ENCODE measurements around the gene SH3D19.
"Not testable (repeated sequence)": the region's sequence is repeated elsewhere in the genome, so short reads cannot be mapped to it uniquely, and the experiment has no call there.

SH3D19 gene

DNA sequence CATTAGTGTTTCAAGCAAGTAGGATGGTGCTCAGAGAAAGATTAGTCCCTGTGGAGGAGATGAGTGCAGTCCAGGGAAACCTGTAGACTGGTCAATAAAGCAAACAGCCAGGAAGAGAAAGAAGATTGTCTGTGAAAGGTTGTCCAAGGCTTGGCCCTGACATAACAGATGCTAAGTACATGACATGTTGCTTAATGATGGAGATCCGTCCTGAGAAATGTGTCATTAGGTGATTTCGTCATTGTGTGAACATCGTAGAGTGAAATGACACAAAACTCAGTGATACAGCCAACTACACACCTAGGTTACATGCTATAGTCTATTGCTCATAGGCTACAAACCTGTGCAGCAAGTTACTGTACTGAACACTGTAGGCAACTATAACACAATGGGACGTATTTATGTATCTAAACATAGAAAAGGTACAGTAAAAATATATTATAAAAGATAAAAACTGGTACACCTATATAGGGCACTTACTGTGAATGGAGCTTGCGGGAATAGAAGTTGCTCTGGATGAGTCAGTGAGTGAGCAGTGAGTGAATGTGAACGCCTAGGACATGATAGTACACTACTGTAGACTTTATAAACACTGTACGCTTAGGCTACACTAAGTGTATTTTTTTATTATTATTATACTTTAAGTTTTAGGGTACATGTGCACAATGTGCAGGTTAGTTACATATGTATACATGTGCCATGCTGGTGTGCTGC is 57.4 kb downstream of the SH3D19 start:
- DNase-seq, result no peak

DNA sequence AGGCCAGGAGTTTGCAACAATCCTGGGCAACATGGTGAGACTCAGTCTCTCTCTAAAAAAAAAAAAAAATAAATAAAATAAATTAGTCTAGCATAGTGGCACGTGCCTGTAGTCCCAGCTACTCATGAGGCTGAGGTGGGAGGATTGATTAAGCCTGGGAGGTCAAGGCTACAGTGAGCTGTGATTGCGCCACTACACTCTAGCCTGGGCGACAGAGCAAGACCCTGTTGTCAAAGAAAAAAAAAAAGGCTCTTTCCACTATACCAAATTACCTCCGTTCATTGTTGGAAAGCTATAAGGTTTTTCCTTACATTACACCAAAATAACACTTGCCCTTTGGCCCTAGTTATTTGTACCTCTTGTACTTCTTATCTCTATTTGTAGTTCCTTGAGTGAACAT is 58.3 kb downstream of the SH3D19 start:
- DNase-seq, result no peak

DNA sequence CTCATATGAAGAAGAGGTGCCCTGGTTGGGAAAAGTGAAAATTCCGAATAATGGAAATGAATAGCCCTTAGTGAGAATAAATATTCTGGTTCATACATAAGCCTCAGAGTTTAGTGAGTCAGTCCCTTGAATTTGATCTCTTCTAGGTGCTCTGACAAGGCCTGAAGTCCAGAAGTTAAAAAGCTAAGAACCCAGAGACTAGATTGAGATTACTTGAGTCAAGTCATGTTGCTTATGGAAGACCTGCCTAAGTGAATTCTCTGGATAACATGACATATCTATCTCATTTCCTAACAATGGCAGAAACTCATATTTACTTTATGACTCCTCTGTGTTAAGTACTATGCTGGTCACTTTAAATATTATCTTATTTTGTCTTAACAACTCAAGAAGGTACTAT is 58.9 kb downstream of the SH3D19 start:
- DNase-seq, result no peak

DNA sequence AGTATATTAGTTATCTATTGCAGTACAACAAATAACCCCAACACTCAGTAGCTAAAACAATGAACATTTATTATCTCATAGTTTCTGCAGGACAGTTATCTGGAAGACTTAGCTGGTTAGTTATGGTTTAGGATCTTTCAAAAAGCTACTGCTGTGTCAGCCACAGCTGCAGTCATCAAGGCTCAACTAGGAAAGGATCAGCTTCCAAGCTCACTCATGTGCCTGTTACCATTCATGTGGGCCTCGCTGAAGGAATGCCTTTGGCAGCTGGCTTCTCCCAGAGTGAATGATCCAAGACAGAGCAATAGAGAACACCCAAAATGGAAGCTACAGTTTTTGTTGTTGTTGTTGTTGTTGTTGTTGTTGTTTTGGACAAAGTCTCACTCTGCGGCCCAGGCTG is 62.0 kb downstream of the SH3D19 start:
- DNase-seq, result no peak

DNA sequence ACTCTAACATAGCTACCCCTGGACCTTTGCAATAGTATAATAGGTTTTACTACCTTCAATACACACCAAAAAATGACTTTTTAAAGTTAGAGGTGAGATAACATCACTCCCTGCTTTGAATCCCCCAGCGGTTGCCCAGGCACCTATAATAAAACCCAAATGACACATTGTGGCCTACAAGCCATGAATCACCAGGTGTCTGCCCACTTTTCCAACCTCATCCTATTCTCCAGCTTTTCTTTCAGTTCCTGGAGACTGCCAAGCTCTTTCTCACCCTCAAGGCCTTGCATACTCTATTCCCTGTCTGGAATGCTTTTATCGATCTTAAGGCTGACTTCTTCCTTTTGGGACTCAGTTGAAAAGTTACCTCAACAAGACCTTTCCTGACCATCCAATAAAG is 64.9 kb downstream of the SH3D19 start:
- no peak for DNase-seq

DNA sequence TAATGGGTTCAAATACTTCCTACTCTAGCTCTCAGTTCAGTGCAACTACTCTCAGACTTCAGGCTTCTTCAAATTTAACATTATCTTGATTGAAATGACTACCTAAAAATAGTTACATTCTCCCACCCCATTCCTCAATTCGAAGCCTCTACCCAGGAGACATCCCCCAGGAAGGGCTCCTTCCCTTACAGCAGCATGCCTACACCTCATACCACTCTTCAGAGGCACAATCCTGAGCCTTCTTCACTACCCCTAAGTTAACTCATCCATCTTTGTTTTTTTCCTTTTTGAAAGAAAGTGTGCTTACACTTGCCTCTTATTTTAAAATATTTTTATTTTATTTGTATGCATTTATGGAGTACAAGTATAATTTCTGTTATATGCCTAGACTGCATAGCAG is 65.7 kb downstream of the SH3D19 start:
- no peak for DNase-seq

DNA sequence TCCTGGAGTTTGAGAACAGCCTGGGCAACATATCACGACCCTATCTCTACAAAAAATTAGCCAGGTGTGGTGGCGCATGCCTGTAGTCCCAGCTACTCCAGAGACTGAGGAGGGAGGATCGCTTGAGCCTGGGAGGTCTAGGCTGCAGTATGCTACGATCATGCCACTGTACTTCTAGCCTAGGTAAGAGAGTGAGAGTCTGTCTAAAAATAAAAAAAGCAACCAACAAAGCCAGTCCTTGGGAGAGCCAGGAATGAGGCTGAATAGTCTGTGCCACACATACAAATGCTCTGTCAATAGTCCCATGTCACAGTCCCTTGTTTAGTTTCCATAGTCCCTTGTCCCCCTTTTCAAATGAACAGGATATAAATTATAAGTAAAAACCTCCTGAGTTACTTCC is 67.7 kb downstream of the SH3D19 start:
- no peak for DNase-seq

DNA sequence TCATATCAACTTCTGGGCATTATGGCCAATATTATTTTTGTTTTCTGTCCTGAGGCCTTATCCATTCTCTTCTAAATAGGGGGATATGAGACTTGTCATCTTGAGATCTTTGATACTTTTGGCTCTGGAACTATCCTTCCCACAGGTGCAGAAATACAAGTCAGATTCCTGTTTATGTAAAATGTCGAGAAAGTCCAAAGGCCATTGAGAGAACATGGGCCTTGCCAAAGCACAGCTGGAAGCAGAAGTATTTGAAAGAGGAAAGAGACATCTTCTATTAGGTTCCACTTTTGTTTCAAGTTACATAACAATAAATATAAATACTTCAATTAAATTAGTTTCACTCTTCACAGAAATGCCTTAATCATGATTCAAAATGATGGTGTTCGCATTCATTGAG is 69.3 kb downstream of the SH3D19 start:
- no peak for DNase-seq

DNA sequence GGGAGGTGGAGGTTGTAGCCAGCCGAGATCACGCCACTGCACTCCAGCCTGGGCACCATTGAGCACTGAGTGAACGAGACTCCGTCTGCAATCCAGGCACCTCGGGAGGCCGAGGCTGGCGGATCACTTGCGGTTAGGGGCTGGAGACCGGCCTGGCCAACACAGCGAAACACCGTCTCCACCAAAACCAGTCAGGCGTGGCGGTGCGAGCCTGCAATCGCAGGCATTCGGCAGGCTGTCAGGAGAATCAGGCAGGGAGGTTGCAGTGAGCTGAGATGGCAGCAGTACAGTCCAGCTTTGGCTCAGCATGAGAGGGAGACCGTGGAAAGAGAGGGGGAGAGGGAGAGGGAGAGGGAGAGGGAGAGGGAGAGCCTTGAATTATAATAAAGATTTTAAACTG is 69.7 kb downstream of the SH3D19 start:
- not testable (repeated sequence) for DNase-seq

DNA sequence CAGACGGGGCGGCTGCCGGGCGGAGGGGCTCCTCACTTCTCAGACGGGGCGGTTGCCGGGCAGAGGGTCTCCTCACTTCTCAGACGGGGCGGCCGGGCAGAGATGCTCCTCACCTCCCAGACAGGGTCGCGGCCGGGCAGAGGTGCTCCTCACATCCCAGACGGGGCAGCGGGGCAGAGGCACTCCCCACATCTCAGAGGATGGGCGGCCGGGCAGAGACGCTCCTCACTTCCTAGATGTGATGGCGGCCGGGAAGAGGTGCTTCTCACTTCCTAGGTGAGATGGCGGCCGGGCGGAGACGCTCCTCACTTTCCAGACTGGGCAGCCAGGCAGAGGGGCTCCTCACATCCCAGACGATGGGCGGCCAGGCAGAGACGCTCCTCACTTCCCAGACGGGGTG is 70.2 kb downstream of the SH3D19 start:
- DNase-seq, result not testable (repeated sequence)

DNA sequence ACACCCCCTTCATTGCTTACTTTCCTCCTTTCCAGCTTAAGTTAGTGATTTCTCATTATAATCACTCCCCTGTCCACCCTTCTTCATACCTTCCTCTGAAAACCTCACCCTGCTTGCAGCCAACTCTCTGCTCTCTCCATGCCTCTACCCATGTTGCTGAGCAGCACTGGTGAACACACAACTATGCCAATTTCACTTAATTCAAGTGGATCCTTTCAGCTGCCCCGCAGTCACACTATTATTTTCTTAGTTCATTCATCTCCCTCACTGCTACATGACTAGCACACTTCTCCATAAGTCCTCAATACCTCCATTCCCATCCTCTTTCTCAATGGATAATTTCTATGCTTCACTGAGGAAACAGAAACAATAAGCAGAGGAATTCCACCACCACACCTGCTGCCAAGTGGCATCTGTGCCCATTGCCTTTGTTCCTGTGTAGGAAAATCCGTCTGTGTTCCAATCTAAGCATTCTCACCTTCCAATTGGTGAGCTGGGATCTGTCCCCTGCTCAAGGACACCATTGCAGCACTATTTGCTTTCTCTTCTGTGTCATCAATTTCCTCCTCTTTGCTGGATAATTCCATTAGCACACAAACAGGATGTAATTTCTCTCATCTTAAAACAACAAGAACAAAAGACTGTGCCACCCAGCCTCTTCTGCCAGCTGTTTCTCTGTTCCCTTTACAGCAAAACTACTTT is 73.7 kb downstream of the SH3D19 start:
- DNase-seq, result no peak

DNA sequence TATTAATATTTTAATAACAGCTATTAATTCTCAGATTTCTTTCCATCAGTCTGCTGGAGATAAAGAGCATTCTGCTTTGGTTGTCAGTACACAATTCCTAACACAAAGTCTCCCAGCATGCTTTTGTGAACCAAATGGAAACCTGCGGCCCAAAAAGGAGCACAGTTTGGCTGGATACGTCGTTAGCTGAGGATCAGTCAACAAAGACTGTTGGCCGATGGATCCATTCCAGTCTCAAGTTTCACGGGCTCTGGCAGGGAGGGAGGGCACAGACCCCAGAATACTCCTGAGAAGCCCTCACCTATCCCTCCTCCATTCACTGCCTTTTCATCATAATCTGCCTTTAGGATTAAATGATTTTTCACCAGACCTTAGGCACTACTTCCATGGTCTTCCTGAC is 74.7 kb downstream of the SH3D19 start:
- no peak for DNase-seq

DNA sequence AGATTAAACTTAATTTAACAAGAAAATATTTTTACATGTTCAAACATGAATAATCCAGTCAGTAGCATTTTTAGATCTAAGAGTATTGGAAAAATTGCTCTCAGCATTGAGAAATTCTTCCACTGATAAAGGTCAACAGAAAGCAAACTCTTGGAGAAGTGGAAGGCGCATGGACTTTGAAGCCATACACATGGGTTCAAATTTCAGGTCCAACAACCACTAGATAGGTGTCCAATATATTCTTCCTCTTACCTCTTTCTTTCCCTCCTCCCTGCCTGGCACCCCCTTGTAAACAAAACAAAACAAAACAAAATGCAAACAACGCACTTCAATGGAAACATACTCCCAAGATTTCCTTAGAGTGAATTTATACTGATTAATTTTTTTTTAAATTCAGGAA is 76.9 kb downstream of the SH3D19 start:
- DNase-seq, result no peak

DNA sequence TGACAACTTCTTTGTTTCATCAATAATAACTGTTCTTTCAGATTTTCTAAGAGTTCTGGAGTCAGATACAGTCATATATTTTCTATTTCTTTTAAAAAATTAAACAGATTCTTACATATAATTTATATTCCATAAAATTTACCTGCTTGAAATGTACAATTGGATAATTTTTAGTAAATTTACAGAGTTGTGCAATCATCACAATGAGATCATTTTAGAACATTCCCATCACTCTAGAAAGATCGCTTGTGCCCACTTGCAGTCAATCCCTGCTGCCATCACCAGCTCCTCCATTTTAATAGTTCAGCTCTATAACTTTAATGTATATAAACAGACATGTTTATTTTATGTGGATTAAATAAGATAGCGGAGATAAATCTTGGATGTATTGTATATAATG is 78.0 kb downstream of the SH3D19 start:
- no peak for DNase-seq

DNA sequence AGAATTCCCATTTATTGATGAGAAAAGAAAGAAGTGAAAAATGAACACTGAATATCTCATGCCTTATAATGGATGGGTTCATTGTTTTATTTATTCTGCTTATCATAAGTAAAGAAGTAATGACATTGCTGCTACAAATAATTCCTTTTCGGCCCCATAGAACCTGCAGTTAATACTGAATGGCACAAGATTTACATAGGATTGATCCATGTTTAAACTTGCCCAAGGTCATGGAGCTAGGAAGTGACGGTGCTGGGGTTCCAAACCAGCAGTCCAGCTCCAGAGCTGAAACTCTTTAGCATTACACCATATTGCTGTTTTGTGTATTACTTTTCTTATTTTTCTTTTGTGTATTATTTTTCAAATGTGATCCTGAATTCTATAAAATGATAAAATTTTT is 78.7 kb downstream of the SH3D19 start:
- DNase-seq, result no peak

DNA sequence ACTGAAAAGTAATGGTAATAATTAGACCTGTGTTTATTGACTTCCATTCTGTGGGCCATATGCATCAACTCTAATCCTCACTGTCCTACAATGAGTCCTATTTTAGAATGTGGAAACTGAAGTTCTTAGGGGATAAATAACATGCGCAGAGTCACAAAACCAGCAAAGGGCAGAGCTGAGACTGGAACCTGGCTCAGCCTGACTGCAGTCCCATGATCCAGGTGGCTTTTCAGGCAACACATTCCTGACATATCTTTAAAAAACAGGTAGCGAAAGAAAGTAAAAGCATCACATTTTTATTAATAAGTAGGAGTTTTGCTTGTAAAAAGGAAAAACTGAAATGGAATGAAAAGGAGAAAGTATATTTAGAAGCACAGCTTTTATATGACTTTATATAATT is 83.1 kb downstream of the SH3D19 start:
- no peak for DNase-seq

DNA sequence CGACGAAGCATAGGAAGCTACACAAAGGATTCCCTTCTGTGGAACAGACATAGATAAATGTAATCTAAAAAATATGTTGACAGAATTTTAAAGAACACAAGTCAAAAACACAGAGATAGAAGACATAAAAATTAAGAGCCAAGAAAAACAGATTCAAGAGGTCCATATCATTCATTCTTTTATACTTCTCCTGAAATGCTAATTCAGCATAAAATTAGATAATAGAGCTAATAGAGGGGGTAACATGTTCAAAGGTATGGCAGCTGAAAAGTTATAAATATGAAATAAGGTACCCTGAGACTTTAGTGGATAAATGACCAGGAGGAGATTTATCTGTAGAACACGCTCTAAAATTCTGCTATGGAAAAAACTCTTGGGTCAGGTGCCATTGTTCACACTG is 85.8 kb downstream of the SH3D19 start:
- no peak for DNase-seq

DNA sequence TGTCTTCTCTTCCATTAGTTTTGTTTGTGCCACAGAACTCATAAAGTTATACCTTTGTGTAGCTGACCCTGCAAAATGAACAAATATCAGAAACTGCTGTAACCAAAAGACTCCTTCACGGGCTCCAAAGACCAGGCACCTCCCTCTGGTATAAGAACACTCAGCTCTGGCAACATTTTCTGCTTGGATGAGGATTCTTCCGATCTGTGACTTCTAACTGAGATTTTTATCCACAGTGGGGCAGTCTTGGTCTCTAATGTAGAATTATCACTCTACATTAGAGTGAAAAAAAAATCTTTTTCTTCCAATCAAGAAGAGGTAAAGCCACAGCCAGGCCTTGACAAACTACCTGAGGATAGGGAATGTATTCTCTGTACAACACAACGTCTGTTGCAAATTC is 86.9 kb downstream of the SH3D19 start:
- no peak for DNase-seq

DNA sequence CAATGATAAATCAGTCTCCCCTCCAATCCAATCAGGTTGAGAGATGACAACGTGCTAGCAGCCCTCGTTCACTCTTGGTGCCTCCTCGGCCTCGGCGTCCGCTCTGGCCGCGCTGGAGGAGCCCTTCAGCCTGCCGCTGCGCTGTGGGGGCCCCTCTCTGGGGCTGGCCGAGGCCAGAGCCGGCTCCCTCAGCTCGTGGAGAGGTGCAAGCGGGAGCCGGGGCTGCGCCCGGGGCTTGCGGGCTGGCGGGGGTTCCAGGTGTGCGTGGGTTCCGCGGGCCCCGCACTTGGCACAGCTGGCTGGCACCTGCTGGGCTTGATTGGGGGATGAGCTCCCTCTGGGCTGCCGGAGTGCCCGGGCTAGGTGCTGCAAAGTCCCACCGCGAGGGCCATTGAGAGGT is 89.4 kb downstream of the SH3D19 start:
- no peak for DNase-seq

DNA sequence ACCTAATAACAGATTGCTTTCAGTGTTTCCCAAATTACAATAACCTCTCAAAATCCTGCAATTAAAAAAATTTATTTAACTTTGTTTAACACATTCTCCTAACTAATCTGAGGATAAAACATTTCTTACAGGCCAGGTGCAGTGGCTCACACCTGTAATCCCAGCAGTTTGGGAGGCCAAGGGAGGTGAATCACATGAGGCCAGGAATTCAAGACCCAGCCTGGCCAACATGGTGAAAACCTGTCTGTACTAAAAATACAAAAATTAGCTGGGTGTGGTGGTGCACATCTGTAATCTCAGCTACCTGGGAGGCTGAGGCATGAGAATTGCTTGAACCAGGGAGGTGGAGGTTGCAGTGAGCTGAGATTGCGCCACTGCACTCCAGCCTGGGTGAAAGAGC is 90.0 kb downstream of the SH3D19 start:
- not testable (repeated sequence) for DNase-seq

DNA sequence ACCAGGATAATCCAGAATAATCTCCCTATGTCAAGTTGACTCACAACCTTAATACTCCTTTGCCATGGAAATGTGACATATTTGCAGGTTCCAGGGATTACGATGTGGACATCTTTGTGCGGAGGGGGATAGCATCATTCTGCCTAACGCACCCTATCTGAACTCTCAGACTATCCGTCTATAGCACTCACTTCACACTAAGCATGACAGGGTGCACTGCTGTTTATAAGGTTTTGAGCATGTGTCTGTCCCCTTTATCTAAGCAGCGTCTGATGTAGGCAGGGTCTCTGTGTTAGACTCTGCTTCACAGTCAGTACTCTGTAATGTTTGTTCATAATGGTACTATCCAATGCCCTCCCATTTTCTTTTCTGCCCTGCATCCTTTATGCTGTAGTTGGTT is 91.8 kb downstream of the SH3D19 start:
- DNase-seq, result no peak

DNA sequence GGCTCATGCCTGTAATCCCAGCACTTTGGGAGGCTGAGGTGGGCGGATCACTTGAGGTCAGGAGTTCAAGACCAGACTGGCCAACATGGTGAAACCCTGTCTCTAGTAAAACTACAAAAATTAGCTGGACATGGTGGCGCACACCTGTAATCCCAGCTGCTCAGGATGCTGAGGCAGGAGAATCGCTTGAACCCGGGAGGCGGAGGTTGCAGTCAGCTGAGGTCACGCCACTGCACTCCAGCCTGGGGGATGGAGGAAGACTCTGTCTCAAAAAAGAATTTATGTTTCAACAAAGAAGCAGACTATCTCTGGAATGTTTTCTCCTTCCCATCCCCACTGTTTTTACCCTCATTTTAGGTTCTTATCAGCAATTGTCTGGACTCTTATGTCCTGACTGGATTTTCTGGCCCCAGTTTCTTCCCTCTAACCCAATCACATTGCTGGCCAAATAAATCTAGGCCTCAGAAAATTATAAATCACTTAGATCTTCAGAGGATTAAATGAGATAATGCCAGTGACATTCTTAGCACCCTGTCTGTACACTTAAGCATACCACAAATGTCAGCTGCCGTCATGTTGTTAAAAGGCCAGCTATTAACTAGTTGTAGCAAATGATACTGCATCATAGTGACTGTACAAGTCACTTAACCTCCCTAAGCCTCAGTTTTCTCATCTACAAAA is 93.3 kb downstream of the SH3D19 start:
- no peak for DNase-seq

DNA sequence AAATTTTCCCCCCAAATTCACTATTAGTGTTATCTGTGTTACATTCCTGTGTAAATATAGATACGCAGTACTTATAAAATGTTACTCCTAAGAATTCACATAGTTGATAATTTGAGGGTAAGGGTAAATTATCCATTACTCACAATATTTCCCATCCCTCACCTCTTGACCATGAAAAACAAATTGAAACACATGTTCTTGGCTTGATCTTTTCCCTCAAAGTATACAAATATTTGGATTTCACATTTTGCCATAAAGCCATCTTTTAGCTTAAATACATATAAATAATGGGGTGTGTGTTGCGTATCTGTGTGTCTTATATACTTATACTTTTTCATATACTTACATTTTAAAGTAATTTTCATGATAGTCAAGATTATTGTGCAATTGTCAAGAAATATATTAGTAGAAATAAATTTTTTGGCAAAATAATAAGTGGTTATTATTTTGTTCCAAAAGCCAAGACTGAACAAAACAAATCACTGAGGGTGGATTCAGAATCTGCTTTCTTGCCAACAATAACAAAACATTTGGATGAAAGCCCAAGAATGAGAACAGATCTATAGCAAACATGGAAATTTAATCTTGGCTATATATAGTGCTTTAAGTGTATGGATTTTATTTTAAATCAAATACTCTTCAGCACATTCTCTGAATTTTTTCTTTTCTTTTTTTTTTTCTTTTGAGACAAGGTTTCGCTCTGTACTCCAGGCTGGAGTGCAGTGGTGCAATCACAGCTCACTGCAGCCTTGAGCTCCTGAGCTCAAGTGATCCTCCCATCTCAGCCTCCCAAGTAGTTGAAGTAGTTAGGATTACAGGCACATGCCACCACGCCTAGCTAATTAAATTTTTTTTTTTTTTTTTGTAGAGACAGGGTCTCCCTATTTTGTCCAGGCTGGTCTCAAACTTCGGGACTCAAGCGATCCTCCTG is 97.0 kb downstream of the SH3D19 start:
- no peak for DNase-seq
